Measurements from ENCODE around the gene SLC10A4. TPM values are rescaled to one million over a fixed set of nuclear protein-coding genes. Genes with fewer than 3 reads are reported as not detected.

Gene SLC10A4
- total and polyA plus RNA-seq, 2 donors from 2014 or later = 0.13 TPM; not detected in 1

GRCh38 chr4:48489683-48490011 is 6.5 kb downstream of the SLC10A4 start:
- no peak for TF ChIP-seq CTCF (IDR thresholded peaks at IDR 0.05; ENCODE audit: borderline replicate concordance, extremely low read depth, insufficient read depth)
- H3K27ac ChIP-seq (ENCODE audit: low read depth in 2 of 2, low read length in 2 of 2) = no peak overlapping the region
- no peak for DNase-seq
- H3K36me3 ChIP-seq (ENCODE audit: control insufficient read depth in 2 of 3, insufficient read depth in 3 of 3, low read length in 3 of 3) = no peaks in the 10 kb centered on the region
- no peak for FAIRE-seq
- H3K27me3 ChIP-seq (ENCODE audit: control insufficient read depth, insufficient read depth, low read length) = peaks cover 46% of the 10 kb centered on the region
- no peaks in the 10 kb centered on the region for H3K4me1 ChIP-seq (ENCODE audit: control insufficient read depth in 2 of 3, insufficient read depth in 2 of 3, low read depth in 1 of 3, low read length in 3 of 3)
- no peak overlapping the region for H3K9ac ChIP-seq (ENCODE audit: low read length in 3 of 3)
- no peaks in the 10 kb centered on the region for H3K9me3 ChIP-seq (ENCODE audit: control insufficient read depth in 2 of 3, insufficient read depth in 1 of 3, low read length in 3 of 3)
- intact Hi-C loops (cut with DNase I) = no loop called here
- no peak overlapping the region for H3K4me3 ChIP-seq (ENCODE audit: low read length in 3 of 3)

GRCh38 chr4:48490012-48490679 is 7.0 kb downstream of the SLC10A4 start, which contains the start of gene ZAR1:
Gene ZAR1, plus strand, starts transcription at chr4:48490252. Its CDS starts 40 bp downstream, at chr4:48490292.
- DNase-seq = peak in 4 of 5 donors; percentile 21 to 76 (median 39)
- no peak within 1 kb of the TSS for H3K4me3 ChIP-seq (ENCODE audit: low read length in 3 of 3)
- intact Hi-C loops (cut with DNase I) = no loop called here
- no peaks in the 10 kb centered on the region for H3K36me3 ChIP-seq (ENCODE audit: control insufficient read depth in 2 of 3, insufficient read depth in 3 of 3, low read length in 3 of 3)
- FAIRE-seq = no peak
- H3K4me1 ChIP-seq (ENCODE audit: control insufficient read depth in 2 of 3, insufficient read depth in 2 of 3, low read depth in 1 of 3, low read length in 3 of 3) = no peaks in the 10 kb centered on the region
- H3K27ac ChIP-seq (ENCODE audit: low read depth in 2 of 2, low read length in 2 of 2) = no peak within 1 kb of the TSS
- peaks cover 41% of the 10 kb centered on the region for H3K27me3 ChIP-seq (ENCODE audit: control insufficient read depth, insufficient read depth, low read length)
- no peak for TF ChIP-seq CTCF (IDR thresholded peaks at IDR 0.05; ENCODE audit: borderline replicate concordance, extremely low read depth, insufficient read depth)
- no peak within 1 kb of the TSS for H3K9ac ChIP-seq (ENCODE audit: low read length in 3 of 3)
- no peaks in the 10 kb centered on the region for H3K9me3 ChIP-seq (ENCODE audit: control insufficient read depth in 2 of 3, insufficient read depth in 1 of 3, low read length in 3 of 3)

- Histone ChIP-seq H3K9me3 (ENCODE audit: control insufficient read depth in 2 of 3, insufficient read depth in 1 of 3, low read length in 3 of 3) (no peaks in the 10 kb centered on the region), H3K27me3 (ENCODE audit: control insufficient read depth, insufficient read depth, low read length) (peaks cover 34% of the 10 kb centered on the region), H3K36me3 (ENCODE audit: control insufficient read depth in 2 of 3, insufficient read depth in 3 of 3, low read length in 3 of 3) (no peaks in the 10 kb centered on the region), H3K4me1 (ENCODE audit: control insufficient read depth in 2 of 3, insufficient read depth in 2 of 3, low read depth in 1 of 3, low read length in 3 of 3) (no peaks in the 10 kb centered on the region), H3K4me3 (ENCODE audit: low read length in 3 of 3) (no peak overlapping the region), H3K27ac (ENCODE audit: low read depth in 2 of 2, low read length in 2 of 2) (no peak overlapping the region), H3K9ac (ENCODE audit: low read length in 3 of 3) (no peak overlapping the region)
- no peak for FAIRE-seq
- no peak for TF ChIP-seq CTCF (IDR thresholded peaks at IDR 0.05; ENCODE audit: borderline replicate concordance, extremely low read depth, insufficient read depth)
- DNase-seq = peak in 3 of 5 donors; percentile 16 to 63 (median 55)
- intact Hi-C loops (cut with DNase I) = no loop called here
Measured at GRCh38 chr4:48490680-48491513, 7.8 kb downstream of the SLC10A4 start.
